Lung (tissue), 12 donors: ENCODE measurements around the gene MEG3. TPM values are rescaled to one million over a fixed set of nuclear protein-coding genes. Genes with fewer than 3 reads are reported as not detected.

ENCODE experiments used
- ATAC-seq: fragments of 200-7000 bp; cut with Tn5 transposase; one replicate; pipeline ENCODE4 v1.9.1; 2020; ENCODE audit warnings: moderate number of reproducible peaks; ENCODE audit not compliant: insufficient read depth, low FRiP score
- DNase-seq, 3 donors: peaks; one replicate each; pipeline ENCODE4 v3.0.0-alpha.2; 2013 to 2017
- H3K27ac ChIP-seq, 2 donors: one replicate each; pipeline ENCODE4 v1.5.1; 2013; ENCODE audit warnings: mild to moderate bottlenecking in 2 of 2, moderate library complexity in 2 of 2, control low read depth in 1 of 2, inconsistent platforms in 1 of 2, low read depth in 1 of 2, low read length in 1 of 2
- H3K27me3 ChIP-seq, 3 donors: one replicate each; pipeline ENCODE4 v1.5.1; 2013; ENCODE audit warnings: low read length in 2 of 3; ENCODE audit not compliant: control insufficient read depth in 3 of 3, insufficient read depth in 3 of 3
- H3K36me3 ChIP-seq, 4 donors: one replicate each; pipeline ENCODE4 v1.5.1; 2013; ENCODE audit warnings: low read length in 4 of 4, mild to moderate bottlenecking in 1 of 4, moderate library complexity in 1 of 4; ENCODE audit not compliant: control insufficient read depth in 4 of 4, insufficient read depth in 4 of 4
- H3K4me1 ChIP-seq, 5 donors: one replicate each; pipeline ENCODE4 v1.5.1; 2013; ENCODE audit warnings: low read length in 5 of 5, mild to moderate bottlenecking in 2 of 5, moderate library complexity in 1 of 5; ENCODE audit not compliant: control insufficient read depth in 5 of 5, insufficient read depth in 5 of 5
- H3K4me3 ChIP-seq: one replicate; pipeline ENCODE4 v1.5.1; 2013; ENCODE audit warnings: mild to moderate bottlenecking, control low read depth, moderate library complexity
- H3K9ac ChIP-seq, 2 donors: one replicate each; pipeline ENCODE4 v1.5.1; 2013; ENCODE audit warnings: low read length in 2 of 2, control low read depth in 1 of 2; ENCODE audit not compliant: insufficient read depth in 1 of 2
- H3K9me3 ChIP-seq, 4 donors: one replicate each; pipeline ENCODE4 v1.5.1; 2013; ENCODE audit warnings: low read length in 3 of 4, mild to moderate bottlenecking in 1 of 4, moderate library complexity in 1 of 4; ENCODE audit not compliant: control insufficient read depth in 4 of 4, insufficient read depth in 3 of 4
- WGBS, 2 donors: extraction: QIAGEN DNeasy Blood & Tissue Kit; methylation state at CpG; one replicate each; pipeline ENCODE4 v1.1.7; 2013; 5-methylcytosine and 5-hydroxymethylcytosine counted together
- polyA plus RNA-seq, 2 donors: library from polyadenylated mRNA; stranded (reverse); fragments of 200-250 nt; gene quantifications; one replicate each; pipeline ENCODE4 v1.2.1, GENCODE V29; 2013
- total RNA-seq, 2 donors: library from RNA; depleted of rRNA in 1 of 2; stranded (reverse); fragments of >200 nt in 1 of 2; gene quantifications; one replicate each; pipeline ENCODE4 v1.2.1, GENCODE V29; 2014 to 2021
- TF ChIP-seq, protein P1 (sequence below): IDR thresholded peaks from 2 replicates; pipeline ENCODE4 v1.5.1; 2012; ENCODE audit warnings: mild to moderate bottlenecking; ENCODE audit errors: control extremely low read depth, extremely low read depth
- donor health status: control.
- donor health status: control.
- donor health status: Bipolar disorder and iron deficiency.
- donor health status: healthy.
- donor health status: DM: yes; HTN: yes; CAD: no.

The MEG3 gene
- total and polyA plus RNA-seq, 4 donors, result 5.9 to 267 (median 14.8) TPM

DNA sequence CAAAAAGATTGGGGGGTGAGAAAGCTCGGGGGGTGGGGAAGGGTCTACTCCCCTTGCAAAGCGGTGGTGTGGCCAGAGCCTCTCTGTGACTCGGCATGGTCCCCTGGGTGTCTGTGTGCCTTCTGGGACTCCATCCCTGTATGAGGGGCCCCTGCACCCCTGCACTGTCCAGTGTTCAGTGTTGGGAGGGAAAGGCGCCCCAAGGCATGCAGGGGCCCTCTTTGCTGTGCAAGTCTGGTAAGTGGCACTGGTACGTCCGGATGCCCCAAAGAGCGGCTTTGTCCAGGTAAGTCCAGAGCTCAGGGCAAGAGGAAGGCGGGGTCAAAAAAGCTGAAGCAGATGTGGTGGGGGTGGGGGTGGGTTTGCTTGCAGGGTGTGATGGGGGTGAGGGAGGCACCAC lies 53.9 kb downstream of the MEG3 start:
- Histone ChIP-seq H3K27me3 (no peaks in the 10 kb centered on the region), H3K9me3 (peaks cover 0 to 9% (median 0%) of the 10 kb centered on the region in 4 donors), H3K4me3 (no peak overlapping the region), H3K4me1 (no peaks in the 10 kb centered on the region), H3K36me3 (peaks cover 0 to 5% (median 0%) of the 10 kb centered on the region in 4 donors), H3K9ac (no peak overlapping the region), H3K27ac (no peak overlapping the region)
- ATAC-seq (no peak), DNase-seq (no peak)
- TF ChIP-seq, protein P1, sequence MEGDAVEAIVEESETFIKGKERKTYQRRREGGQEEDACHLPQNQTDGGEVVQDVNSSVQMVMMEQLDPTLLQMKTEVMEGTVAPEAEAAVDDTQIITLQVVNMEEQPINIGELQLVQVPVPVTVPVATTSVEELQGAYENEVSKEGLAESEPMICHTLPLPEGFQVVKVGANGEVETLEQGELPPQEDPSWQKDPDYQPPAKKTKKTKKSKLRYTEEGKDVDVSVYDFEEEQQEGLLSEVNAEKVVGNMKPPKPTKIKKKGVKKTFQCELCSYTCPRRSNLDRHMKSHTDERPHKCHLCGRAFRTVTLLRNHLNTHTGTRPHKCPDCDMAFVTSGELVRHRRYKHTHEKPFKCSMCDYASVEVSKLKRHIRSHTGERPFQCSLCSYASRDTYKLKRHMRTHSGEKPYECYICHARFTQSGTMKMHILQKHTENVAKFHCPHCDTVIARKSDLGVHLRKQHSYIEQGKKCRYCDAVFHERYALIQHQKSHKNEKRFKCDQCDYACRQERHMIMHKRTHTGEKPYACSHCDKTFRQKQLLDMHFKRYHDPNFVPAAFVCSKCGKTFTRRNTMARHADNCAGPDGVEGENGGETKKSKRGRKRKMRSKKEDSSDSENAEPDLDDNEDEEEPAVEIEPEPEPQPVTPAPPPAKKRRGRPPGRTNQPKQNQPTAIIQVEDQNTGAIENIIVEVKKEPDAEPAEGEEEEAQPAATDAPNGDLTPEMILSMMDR, result no peak
- 86 to 94% methylated on average over 8 of the region's 8 CpGs for WGBS, 2 donors

DNA sequence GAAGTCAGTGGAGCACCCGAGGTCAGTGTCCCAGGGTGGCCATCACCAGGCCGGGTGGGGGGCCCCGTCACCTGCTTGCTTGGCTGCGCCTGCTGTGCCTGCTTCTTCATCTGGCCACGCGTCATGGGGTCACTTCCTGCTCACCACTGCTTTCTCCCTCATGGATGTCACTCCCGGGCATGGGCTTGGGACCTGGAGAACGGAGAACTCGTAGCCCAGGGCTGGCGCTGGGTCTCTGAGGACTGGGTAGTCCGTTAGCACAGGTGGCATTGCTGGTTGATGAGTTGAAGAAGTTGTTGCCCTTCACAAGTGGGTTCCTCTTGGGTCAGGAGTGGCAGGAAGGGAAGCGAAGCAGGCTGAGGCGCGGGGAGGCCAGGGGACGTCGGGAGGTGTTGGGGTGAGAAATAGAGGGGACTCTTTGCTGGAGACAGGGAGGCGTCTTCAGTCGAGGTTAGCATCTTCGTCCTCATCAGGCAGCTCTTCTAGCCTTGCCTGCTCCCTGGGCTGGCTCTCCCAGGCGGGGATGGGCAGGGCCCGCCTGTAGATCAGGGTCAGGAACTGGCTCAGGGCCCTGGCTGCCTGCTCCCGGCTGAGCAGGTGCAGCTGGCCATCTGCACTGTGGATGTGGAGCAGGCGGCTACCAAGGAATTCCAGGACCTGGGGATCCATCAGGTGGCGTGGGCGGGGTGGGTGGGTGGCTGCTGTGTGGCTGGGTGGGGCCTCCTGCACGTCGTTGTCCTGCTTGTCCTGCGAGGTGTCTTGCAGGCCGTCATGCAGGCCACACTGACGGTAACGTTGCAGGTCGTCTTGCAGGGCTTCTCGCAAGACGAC lies 54.6 kb downstream of the MEG3 start:
- TF ChIP-seq, protein P1, result no peak
- 90 to 94% methylated on average over 34 of the region's 34 CpGs for WGBS, 2 donors
- Histone ChIP-seq H3K27me3 (peaks cover 0 to 2% (median 0%) of the 10 kb centered on the region in 3 donors), H3K27ac (no peak overlapping the region), H3K4me1 (no peaks in the 10 kb centered on the region), H3K36me3 (peaks cover 0 to 5% (median 0%) of the 10 kb centered on the region in 4 donors), H3K9me3 (peaks cover 0 to 9% (median 0%) of the 10 kb centered on the region in 4 donors), H3K9ac (no peak overlapping the region), H3K4me3 (no peak overlapping the region)
- ATAC-seq, result no peak
- no peak for DNase-seq

DNA sequence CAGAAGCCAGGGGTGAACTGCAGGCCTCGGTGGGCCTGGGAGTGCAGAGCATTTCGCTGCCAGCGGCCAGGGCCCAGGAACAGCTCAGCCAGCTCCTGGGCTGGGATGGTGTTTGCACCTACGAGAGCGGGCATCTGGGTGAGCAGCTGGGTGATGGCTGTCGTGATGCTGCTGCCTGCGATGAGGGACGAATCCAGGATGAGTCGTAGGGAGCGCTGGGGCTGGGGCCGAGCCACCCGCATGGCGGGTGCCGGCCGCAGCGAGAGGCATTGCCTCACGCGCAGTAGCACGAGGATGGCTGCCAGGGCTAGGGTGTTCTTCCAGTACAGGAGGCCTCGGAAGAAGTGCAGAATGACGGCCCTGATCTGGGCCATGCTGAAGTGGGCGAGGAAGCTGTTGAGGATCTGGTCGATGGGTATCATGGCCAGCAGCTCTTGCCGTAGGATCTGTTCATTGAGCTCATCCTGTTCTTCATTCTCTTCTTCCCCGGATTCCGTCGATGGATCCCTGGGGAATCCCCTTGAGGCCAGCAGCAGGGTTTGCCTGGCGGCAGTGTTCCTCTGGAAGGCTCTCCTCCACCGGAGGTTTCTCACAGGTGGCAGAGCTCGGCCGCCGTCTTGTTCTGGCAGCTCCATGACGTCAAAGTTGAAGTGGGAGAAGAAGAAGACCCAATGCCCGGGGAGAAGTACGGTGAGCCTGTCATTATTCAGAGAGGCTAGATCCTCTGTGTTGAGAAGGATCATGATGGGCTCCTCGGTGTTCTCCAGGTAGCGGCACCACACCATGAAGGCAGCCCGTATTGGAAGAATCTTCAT lies 55.5 kb downstream of the MEG3 start:
- ATAC-seq (no peak), DNase-seq (no peak)
- peaks cover 0 to 6% (median 0%) of the 10 kb centered on the region in 3 donors for H3K27me3 ChIP-seq
- H3K9ac ChIP-seq, result no peak overlapping the region
- H3K4me1 ChIP-seq, result no peaks in the 10 kb centered on the region
- peaks cover 0 to 5% (median 0%) of the 10 kb centered on the region in 4 donors for H3K36me3 ChIP-seq
- TF ChIP-seq, protein P1, result no peak
- WGBS, 2 donors, result 95 to 97% methylated on average over 38 of the region's 38 CpGs
- H3K27ac ChIP-seq, result no peak overlapping the region
- H3K9me3 ChIP-seq, result peaks cover 0 to 9% (median 0%) of the 10 kb centered on the region in 4 donors
- H3K4me3 ChIP-seq, result no peak overlapping the region
